ENCODE data around the gene MOV10. TPM values are rescaled to one million over a fixed set of nuclear protein-coding genes. Genes with fewer than 3 reads are reported as not detected.
A peak's percentile ranks its signal among the peaks of the same experiment; 100 is the strongest.

Gene MOV10
- total RNA-seq, 1 experiment from 2014 or later = 13.8 TPM

DNA sequence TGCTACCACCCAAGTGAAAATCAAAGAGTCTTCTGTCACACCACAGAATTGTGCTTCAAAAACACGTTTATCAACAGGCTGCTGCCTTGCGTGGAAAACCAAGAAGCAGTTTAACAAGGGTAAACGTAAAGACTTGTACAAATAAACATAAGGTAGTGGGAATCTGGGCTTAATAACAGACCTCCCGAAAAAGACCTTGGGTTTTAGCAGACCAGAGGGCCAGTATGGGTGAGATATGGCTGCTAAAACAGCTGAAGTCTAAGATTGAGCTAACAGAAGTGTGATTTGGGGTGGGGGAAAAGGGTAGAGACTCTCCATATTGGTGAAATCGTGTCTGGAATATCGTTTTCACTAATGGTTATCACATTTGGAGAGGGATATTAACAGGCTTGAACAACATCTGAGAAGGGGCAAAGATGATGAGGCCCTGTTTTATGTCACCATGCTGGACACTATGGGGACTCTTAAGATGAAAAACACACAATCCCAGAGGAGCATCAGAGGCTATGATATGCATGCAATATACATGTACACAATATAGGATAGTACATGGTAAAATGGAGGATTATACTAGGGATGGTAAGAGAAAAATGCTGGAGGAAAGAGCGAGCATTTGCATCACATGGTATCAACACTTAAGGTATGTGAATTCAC, 1.4 kb downstream of the MOV10 start:
- Histone ChIP-seq H3K9me3 (ENCODE audit: low read length) (no peaks in the 10 kb centered on the region), H2AFZ (ENCODE audit: low read length) (no peak overlapping the region), H3K9ac (ENCODE audit: low read length) (peak overlapping the region; percentile 75; the same call in 1 of the 2 replicates), H3K27me3 (ENCODE audit: low read length) (no peaks in the 10 kb centered on the region), H3K9me2 (replicated peaks; ENCODE audit: insufficient read depth, low read length) (no peaks in the 10 kb centered on the region), H4K20me1 (ENCODE audit: insufficient read depth, low read depth, low read length) (peaks cover 3% of the 10 kb centered on the region; the same call in 1 of the 2 replicates), H3K4me3 (ENCODE audit: low read length) (peak overlapping the region; percentile 88), H3K36me3 (ENCODE audit: insufficient read depth, low read length) (peaks cover 4% of the 10 kb centered on the region; the same call in 1 of the 2 replicates), H3K4me1 (ENCODE audit: low read length) (peaks cover 38% of the 10 kb centered on the region), H3K79me2 (ENCODE audit: low read length) (no peaks in the 10 kb centered on the region), H3K27ac (ENCODE audit: low read length) (no peak overlapping the region), H3K4me2 (ENCODE audit: low read depth, low read length, poor library complexity, severe bottlenecking) (peak overlapping the region; percentile 99)
- DNase-seq = no peak

DNA sequence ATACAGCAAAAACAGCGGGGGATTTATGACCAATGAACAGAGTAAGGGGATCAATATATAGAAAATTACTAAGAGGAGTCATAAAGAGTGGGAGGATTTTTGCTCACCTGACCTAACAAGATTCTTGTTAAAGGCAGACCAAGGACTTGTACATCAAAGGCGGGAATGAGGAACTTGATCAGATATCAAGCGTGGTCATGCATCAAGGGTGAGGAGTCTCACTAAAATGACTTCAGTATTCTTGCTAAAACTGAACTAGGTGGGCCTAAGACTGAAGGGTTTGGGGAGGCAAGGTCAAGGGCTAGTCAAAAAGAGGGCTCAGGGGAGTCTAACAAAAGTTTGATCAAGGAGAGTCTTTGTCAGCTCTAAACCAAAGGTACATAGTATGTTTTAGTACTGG, 2.1 kb downstream of the MOV10 start:
- Histone ChIP-seq H3K9me3 (ENCODE audit: low read length) (no peaks in the 10 kb centered on the region), H4K20me1 (ENCODE audit: insufficient read depth, low read depth, low read length) (peaks cover 3% of the 10 kb centered on the region; the same call in 1 of the 2 replicates), H3K27me3 (ENCODE audit: low read length) (no peaks in the 10 kb centered on the region), H3K9ac (ENCODE audit: low read length) (no peak overlapping the region), H3K4me1 (ENCODE audit: low read length) (peaks cover 38% of the 10 kb centered on the region), H3K4me3 (ENCODE audit: low read length) (no peak overlapping the region), H3K79me2 (ENCODE audit: low read length) (no peaks in the 10 kb centered on the region), H3K4me2 (ENCODE audit: low read depth, low read length, poor library complexity, severe bottlenecking) (peak overlapping the region; percentile 99), H2AFZ (ENCODE audit: low read length) (no peak overlapping the region), H3K36me3 (ENCODE audit: insufficient read depth, low read length) (no peaks in the 10 kb centered on the region; the same call in 1 of the 2 replicates), H3K27ac (ENCODE audit: low read length) (no peak overlapping the region), H3K9me2 (replicated peaks; ENCODE audit: insufficient read depth, low read length) (no peaks in the 10 kb centered on the region)
- DNase-seq = peak; percentile 67

DNA sequence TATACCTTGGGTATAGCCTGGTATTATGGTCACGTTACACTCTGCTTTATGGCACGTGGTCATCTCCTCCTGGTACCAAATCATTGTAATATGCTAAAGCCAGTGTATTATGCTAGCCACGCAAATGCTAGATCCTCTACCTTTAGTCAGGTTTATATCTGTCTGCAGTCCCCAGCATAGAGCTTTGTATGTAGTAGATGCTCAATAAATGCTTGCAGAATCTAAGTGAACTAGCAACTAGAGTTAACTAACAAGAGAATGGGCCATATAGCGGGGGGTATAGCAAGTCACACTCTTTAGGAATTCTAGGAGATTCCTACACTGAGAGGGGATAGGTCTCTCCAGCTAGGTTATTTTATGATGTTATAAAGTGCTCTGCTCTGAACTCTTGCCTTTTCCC, 3.0 kb downstream of the MOV10 start:
- Histone ChIP-seq H3K79me2 (ENCODE audit: low read length) (no peaks in the 10 kb centered on the region), H3K4me2 (ENCODE audit: low read depth, low read length, poor library complexity, severe bottlenecking) (no peak overlapping the region), H3K27me3 (ENCODE audit: low read length) (no peaks in the 10 kb centered on the region), H4K20me1 (ENCODE audit: insufficient read depth, low read depth, low read length) (peaks cover 3% of the 10 kb centered on the region; the same call in 1 of the 2 replicates), H3K4me3 (ENCODE audit: low read length) (no peak overlapping the region), H3K9ac (ENCODE audit: low read length) (no peak overlapping the region), H3K9me2 (replicated peaks; ENCODE audit: insufficient read depth, low read length) (no peaks in the 10 kb centered on the region), H3K4me1 (ENCODE audit: low read length) (peaks cover 36% of the 10 kb centered on the region), H3K27ac (ENCODE audit: low read length) (no peak overlapping the region), H2AFZ (ENCODE audit: low read length) (no peak overlapping the region), H3K36me3 (ENCODE audit: insufficient read depth, low read length) (no peaks in the 10 kb centered on the region), H3K9me3 (ENCODE audit: low read length) (no peaks in the 10 kb centered on the region)
- DNase-seq = no peak

DNA sequence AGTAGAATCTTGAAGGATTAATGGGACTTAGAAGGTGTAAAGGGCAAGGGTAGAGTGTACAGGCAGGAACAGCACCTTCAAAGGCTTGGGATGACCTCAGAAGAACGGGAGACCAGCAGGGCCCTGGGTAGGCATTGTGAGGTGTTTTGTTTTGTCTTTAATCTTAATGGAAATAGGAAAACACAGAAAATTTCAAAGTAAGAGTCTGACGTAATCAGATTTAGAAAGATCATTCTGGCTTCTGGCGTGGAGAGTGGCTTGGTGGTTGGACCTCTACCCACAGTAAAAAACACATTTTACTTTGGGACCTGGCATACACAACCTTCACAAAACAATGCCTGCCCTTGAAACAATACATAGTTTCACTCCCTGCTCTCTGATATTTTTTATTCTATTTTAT, 4.1 kb downstream of the MOV10 start:
- no peaks in the 10 kb centered on the region for H3K9me2 ChIP-seq (replicated peaks; ENCODE audit: insufficient read depth, low read length)
- no peak for DNase-seq

DNA sequence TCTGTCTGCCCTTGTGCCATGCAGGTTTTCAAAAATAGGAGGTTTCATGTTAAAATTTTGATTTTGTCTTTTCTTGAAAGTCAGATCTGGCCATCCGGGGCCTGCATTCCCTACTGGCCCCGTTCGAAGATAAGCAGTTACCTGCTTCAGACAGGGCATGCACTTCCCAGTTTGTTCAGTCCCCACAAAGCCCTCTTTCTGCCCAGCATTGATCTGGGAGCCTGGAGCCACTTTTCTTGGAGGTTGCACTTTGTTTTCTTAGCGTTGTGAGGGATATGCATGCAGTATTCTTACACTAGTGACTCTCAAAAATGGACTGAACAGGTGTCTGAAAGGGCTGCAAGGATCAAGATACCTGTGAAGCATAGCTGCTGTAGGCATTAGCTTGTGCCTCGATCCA, 11.5 kb downstream of the MOV10 start:
- Histone ChIP-seq H3K79me2 (ENCODE audit: low read length) (no peaks in the 10 kb centered on the region), H3K4me3 (ENCODE audit: low read length) (no peak overlapping the region), H3K9me3 (ENCODE audit: low read length) (no peaks in the 10 kb centered on the region), H3K9me2 (replicated peaks; ENCODE audit: insufficient read depth, low read length) (no peaks in the 10 kb centered on the region), H3K36me3 (ENCODE audit: insufficient read depth, low read length) (no peaks in the 10 kb centered on the region), H3K27me3 (ENCODE audit: low read length) (no peaks in the 10 kb centered on the region), H3K27ac (ENCODE audit: low read length) (no peak overlapping the region), H3K9ac (ENCODE audit: low read length) (no peak overlapping the region), H3K4me1 (ENCODE audit: low read length) (no peaks in the 10 kb centered on the region), H3K4me2 (ENCODE audit: low read depth, low read length, poor library complexity, severe bottlenecking) (no peak overlapping the region), H4K20me1 (ENCODE audit: insufficient read depth, low read depth, low read length) (no peaks in the 10 kb centered on the region), H2AFZ (ENCODE audit: low read length) (no peak overlapping the region)
- no peak for DNase-seq

More for the DNA sequence above, 4.1 kb downstream of the MOV10 start:
- H3K9ac ChIP-seq (ENCODE audit: low read length) = no peak overlapping the region
- H3K27me3 ChIP-seq (ENCODE audit: low read length) = no peaks in the 10 kb centered on the region
- peaks cover 26% of the 10 kb centered on the region for H3K4me1 ChIP-seq (ENCODE audit: low read length)
- H2AFZ ChIP-seq (ENCODE audit: low read length) = no peak overlapping the region
- H3K4me2 ChIP-seq (ENCODE audit: low read depth, low read length, poor library complexity, severe bottlenecking) = no peak overlapping the region
- H3K79me2 ChIP-seq (ENCODE audit: low read length) = no peaks in the 10 kb centered on the region
- H3K36me3 ChIP-seq (ENCODE audit: insufficient read depth, low read length) = no peaks in the 10 kb centered on the region
- no peak overlapping the region for H3K27ac ChIP-seq (ENCODE audit: low read length)
- H3K4me3 ChIP-seq (ENCODE audit: low read length) = no peak overlapping the region
- H4K20me1 ChIP-seq (ENCODE audit: insufficient read depth, low read depth, low read length) = peaks cover 3% of the 10 kb centered on the region; the same call in 1 of the 2 replicates
- H3K9me3 ChIP-seq (ENCODE audit: low read length) = no peaks in the 10 kb centered on the region

DNA sequence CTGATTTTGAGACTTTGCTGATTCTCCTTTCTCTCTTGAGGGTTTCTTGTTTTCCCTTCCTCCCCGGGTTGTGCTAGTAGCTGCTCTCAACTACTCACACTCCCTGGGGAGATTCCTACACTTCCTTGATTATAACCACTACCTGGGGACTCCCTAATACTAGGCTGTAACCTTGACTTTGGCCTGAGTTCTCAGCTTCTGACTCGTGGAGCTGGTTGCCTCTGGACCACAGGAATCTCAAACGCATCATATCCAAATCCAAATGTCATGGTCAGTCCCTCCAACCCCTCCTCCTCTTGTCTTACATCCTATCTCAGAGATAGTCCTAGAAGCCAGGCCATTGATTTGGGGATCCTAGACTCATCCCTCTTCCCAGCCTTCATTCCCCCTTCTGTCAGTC, 12.0 kb downstream of the MOV10 start:
- no peak overlapping the region for H3K9ac ChIP-seq (ENCODE audit: low read length)
- H3K4me3 ChIP-seq (ENCODE audit: low read length) = no peak overlapping the region
- no peaks in the 10 kb centered on the region for H3K27me3 ChIP-seq (ENCODE audit: low read length)
- H4K20me1 ChIP-seq (ENCODE audit: insufficient read depth, low read depth, low read length) = no peaks in the 10 kb centered on the region
- no peak overlapping the region for H3K27ac ChIP-seq (ENCODE audit: low read length)
- H3K36me3 ChIP-seq (ENCODE audit: insufficient read depth, low read length) = no peaks in the 10 kb centered on the region
- H3K9me2 ChIP-seq (replicated peaks; ENCODE audit: insufficient read depth, low read length) = no peaks in the 10 kb centered on the region
- H3K4me1 ChIP-seq (ENCODE audit: low read length) = no peaks in the 10 kb centered on the region
- no peaks in the 10 kb centered on the region for H3K79me2 ChIP-seq (ENCODE audit: low read length)
- no peak overlapping the region for H2AFZ ChIP-seq (ENCODE audit: low read length)
- no peak overlapping the region for H3K4me2 ChIP-seq (ENCODE audit: low read depth, low read length, poor library complexity, severe bottlenecking)
- H3K9me3 ChIP-seq (ENCODE audit: low read length) = no peaks in the 10 kb centered on the region
- no peak for DNase-seq

DNA sequence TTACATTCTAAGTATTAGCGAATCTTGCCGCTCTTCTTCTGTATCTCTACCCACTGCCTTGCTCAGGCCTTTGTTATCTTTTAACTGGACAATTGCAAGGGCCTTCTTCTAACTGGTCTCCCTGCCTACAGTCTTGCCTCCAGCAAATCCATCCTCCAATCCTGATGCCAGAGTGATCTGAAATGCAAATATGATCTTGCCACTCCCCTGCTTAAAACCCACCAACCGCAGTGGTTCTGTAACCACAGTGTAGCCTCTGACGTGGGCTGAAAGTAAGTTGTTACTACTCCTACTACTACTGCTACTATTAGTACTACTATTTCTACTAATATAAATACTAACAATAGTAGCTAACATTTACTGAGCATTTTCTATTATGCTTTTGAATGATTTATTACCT, 12.4 kb downstream of the MOV10 start:
- Histone ChIP-seq H3K4me3 (ENCODE audit: low read length) (no peak overlapping the region), H3K9ac (ENCODE audit: low read length) (no peak overlapping the region), H2AFZ (ENCODE audit: low read length) (no peak overlapping the region), H3K9me3 (ENCODE audit: low read length) (no peaks in the 10 kb centered on the region), H3K4me2 (ENCODE audit: low read depth, low read length, poor library complexity, severe bottlenecking) (no peak overlapping the region), H3K27me3 (ENCODE audit: low read length) (no peaks in the 10 kb centered on the region), H3K27ac (ENCODE audit: low read length) (no peak overlapping the region), H4K20me1 (ENCODE audit: insufficient read depth, low read depth, low read length) (no peaks in the 10 kb centered on the region), H3K79me2 (ENCODE audit: low read length) (no peaks in the 10 kb centered on the region), H3K36me3 (ENCODE audit: insufficient read depth, low read length) (no peaks in the 10 kb centered on the region), H3K4me1 (ENCODE audit: low read length) (no peaks in the 10 kb centered on the region), H3K9me2 (replicated peaks; ENCODE audit: insufficient read depth, low read length) (no peaks in the 10 kb centered on the region)
- DNase-seq = no peak

DNA sequence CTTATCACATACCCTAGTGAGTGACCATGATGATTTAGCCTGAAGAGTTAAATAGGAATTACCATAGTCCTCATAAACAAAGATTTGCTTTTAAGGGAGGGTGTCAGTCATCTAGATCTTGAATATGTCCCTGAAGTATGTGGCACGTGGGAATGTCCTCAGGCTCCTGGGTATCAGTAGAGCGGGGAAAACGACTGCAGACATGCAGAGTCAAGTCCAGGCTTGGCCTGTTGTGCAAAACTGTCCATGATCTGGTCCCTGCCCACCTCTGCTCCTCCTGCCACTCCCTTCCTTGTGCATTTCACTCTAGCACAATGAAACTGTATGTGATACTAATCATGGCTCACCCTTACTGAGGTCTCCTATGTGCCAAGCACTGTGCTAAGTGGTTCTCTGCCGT, 12.9 kb downstream of the MOV10 start:
- H3K27ac ChIP-seq (ENCODE audit: low read length) = no peak overlapping the region
- no peak overlapping the region for H3K4me2 ChIP-seq (ENCODE audit: low read depth, low read length, poor library complexity, severe bottlenecking)
- H2AFZ ChIP-seq (ENCODE audit: low read length) = no peak overlapping the region
- H3K4me3 ChIP-seq (ENCODE audit: low read length) = no peak overlapping the region
- H3K9me3 ChIP-seq (ENCODE audit: low read length) = no peaks in the 10 kb centered on the region
- no peak for DNase-seq
- H3K4me1 ChIP-seq (ENCODE audit: low read length) = peaks cover 3% of the 10 kb centered on the region
- H3K36me3 ChIP-seq (ENCODE audit: insufficient read depth, low read length) = no peaks in the 10 kb centered on the region
- no peaks in the 10 kb centered on the region for H3K27me3 ChIP-seq (ENCODE audit: low read length)
- no peaks in the 10 kb centered on the region for H3K9me2 ChIP-seq (replicated peaks; ENCODE audit: insufficient read depth, low read length)
- H4K20me1 ChIP-seq (ENCODE audit: insufficient read depth, low read depth, low read length) = no peaks in the 10 kb centered on the region
- H3K79me2 ChIP-seq (ENCODE audit: low read length) = no peaks in the 10 kb centered on the region
- H3K9ac ChIP-seq (ENCODE audit: low read length) = no peak overlapping the region
